A673 (cell line): ENCODE results near the gene UBE2J1.

Experiments
- CTCF ChIP-seq: fragments of 300-800, 200-600 bp; sonication (generic); conservative IDR thresholded peaks from 2 replicates; pipeline ENCODE4 v1.5.1; 2017; ENCODE audit warnings: low read depth, mild to moderate bottlenecking, antibody characterized with exemption, low read length, moderate library complexity, mixed read lengths
- EZH2 ChIP-seq: fragments of 200-600 bp; sonication (generic); IDR thresholded peaks from 2 replicates; pipeline ENCODE4 v1.6.1; 2017; ENCODE audit warnings: borderline replicate concordance, low read depth, mild to moderate bottlenecking, mixed read lengths, antibody characterized with exemption, low read length; ENCODE audit not compliant: poor library complexity, severe bottlenecking

GRCh38 chr6:89347825-89348224 is 4.7 kb downstream of the UBE2J1 start:
- no peak for TF ChIP-seq CTCF
- TF ChIP-seq EZH2: no peak
